ENCODE results near the gene PRKACG. TPM values are rescaled to one million over a fixed set of nuclear protein-coding genes. Genes with fewer than 3 reads are reported as not detected.

Gene PRKACG
- total RNA-seq, 1 donor from 2014 or later, result not detected

DNA sequence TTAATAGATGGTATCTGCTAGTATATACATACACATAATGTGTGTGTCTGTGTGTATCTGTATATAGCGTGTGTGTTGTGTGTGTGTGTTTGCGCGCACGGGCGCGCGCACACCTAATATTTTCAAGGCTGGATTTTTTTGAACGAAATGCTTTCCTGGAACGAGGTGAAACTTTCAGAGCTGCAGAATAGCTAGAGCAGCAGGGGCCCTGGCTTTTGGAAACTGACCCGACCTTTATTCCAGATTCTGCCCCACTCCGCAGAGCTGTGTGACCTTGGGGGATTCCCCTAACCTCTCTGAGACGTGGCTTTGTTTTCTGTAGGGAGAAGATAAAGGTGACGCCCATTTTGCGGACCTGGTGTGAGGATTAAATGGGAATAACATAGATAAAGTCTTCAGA, 22.4 kb upstream of the PRKACG start:
- Mint-ChIP-seq H3K4me3 (peak overlapping the region; percentile 98), H3K27me3 (no peaks in the 10 kb centered on the region), H3K9me3 (no peaks in the 10 kb centered on the region), H3K27ac (peak overlapping the region; percentile 93), H3K36me3 (ENCODE audit: low read depth) (peaks cover 10% of the 10 kb centered on the region), H3K4me1 (peaks cover 13% of the 10 kb centered on the region)
- peak; percentile 75 for DNase-seq
- intact Hi-C loops (cut with micrococcal nuclease), result loop anchor here (2.0 to 5.0 kb wide), 3 partner anchors 18 to 141 kb away; no protein-coding TSS in a partner anchor

DNA sequence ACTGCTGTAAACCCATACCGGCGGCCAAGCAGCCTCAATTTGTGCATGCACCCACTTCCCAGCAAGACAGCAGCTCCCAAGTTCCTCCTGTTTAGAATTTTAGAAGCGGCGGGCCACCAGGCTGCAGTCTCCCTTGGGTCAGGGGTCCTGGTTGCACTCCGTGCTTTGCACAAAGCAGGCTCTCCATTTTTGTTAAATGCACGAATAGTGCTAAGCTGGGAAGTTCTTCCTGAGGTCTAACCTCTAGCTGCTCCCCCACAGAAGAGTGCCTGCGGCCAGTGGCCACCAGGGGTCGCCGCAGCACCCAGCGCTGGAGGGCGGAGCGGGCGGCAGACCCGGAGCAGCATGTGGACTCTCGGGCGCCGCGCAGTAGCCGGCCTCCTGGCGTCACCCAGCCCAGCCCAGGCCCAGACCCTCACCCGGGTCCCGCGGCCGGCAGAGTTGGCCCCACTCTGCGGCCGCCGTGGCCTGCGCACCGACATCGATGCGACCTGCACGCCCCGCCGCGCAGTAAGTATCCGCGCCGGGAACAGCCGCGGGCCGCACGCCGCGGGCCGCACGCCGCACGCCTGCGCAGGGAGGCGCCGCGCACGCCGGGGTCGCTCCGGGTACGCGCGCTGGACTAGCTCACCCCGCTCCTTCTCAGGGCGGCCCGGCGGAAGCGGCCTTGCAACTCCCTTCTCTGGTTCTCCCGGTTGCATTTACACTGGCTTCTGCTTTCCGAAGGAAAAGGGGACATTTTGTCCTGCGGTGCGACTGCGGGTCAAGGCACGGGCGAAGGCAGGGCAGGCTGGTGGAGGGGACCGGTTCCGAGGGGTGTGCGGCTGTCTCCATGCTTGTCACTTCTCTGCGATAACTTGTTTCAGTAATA, 21.8 kb upstream of the PRKACG start, which contains the start of gene FXN:
FXN (plus strand) TSS at position 315 of the 871 bp plus-strand sequence; CDS start at position 346, 31 bp downstream.
- peak; percentile 96 for DNase-seq
- Mint-ChIP-seq H3K4me1 (peaks cover 17% of the 10 kb centered on the region), H3K4me3 (peak within 1 kb of the TSS; percentile 98), H3K27me3 (no peaks in the 10 kb centered on the region), H3K9me3 (no peaks in the 10 kb centered on the region), H3K36me3 (ENCODE audit: low read depth) (peaks cover 10% of the 10 kb centered on the region), H3K27ac (peak within 1 kb of the TSS; percentile 93)
- intact Hi-C loops (cut with micrococcal nuclease), result loop anchor here (1.0 to 5.0 kb wide), 5 partner anchors 8 to 157 kb away; no protein-coding TSS in a partner anchor

DNA sequence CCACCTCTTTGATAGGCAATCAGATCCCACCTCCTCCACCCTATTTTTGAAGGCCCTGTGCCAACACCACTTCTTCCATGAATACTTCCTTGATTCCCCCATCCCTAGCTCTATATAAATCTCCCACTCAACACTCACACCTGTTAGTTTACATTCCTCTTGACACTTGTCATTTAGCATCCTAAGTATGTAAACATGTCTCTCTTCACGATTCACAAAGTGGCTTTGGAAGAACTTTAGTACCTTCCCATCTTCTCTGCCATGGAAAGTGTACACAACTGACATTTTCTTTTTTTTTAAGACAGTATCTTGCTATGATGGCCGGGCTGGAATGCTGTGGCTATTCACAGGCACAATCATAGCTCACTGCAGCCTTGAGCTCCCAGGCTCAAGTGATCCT, 20.2 kb upstream of the PRKACG start:
- H3K36me3 Mint-ChIP-seq (ENCODE audit: low read depth), result peaks cover 8% of the 10 kb centered on the region
- peaks cover 28% of the 10 kb centered on the region for H3K4me1 Mint-ChIP-seq
- DNase-seq, result no peak
- H3K27me3 Mint-ChIP-seq, result no peaks in the 10 kb centered on the region
- H3K4me3 Mint-ChIP-seq, result no peak overlapping the region
- no peaks in the 10 kb centered on the region for H3K9me3 Mint-ChIP-seq
- no peak overlapping the region for H3K27ac Mint-ChIP-seq
- intact Hi-C loops (cut with micrococcal nuclease), result loop anchor here (2.0 kb wide), 1 partner anchor 159 kb away; no protein-coding TSS in a partner anchor

DNA sequence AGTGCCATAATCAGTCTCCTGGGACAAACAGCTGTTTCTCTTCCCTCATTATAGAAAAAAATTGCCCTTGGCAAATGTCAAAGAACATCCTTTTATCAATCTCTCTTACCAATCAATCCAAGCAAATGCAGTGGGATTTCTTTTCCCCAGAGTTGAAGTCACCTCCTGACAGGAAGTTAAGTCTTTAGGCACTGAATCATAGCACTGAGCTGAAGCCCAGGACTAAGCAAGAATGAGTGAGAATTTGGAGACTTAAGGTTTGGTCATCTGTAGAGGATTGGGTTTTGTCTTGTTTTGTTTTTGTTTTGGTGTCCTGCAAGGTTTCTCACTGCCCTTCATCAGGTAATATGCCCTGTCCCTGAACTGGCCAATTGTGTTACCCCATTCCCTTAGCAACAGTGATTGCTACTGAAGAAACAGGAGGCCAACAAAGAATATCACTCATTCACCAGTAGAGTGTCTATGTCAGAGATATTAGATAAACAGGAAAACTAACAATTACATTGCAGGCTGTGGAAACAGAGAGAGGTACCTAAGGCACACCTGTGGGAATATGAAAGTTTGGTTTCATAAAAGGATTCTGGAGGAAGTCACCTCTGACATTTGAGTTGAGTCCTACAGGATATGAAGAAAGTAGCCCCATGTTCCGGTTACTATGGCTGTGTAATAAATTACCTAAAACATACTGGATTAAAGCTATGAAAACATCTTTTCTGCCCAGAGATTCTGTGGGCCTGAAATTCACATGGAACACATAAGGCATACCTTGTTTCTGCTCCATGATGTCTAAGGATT, 17.1 kb upstream of the PRKACG start:
- Mint-ChIP-seq H3K9me3 (no peaks in the 10 kb centered on the region), H3K36me3 (ENCODE audit: low read depth) (peaks cover 2% of the 10 kb centered on the region), H3K4me3 (no peak overlapping the region), H3K27me3 (no peaks in the 10 kb centered on the region), H3K4me1 (peaks cover 40% of the 10 kb centered on the region), H3K27ac (no peak overlapping the region)
- intact Hi-C loops (cut with micrococcal nuclease), result no loop called here
- DNase-seq, result no peak

DNA sequence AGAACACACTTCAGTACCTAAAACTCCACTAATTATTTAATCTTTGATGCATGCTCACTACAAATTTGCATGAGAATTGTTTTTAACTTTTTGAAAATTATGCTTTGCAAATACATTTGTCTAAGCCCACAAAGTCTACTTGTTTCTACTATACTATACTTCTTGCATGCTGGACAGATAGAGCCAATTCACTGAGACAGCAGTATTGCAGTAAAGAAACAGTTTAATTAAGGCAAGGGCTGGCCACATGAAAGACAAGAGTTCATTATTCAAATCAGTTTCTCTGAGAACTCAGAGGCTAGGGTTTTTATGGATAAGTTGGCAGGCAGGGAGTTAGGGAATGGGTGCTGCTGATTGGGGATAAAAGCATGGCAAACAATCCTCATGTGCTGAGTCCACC, 15.6 kb upstream of the PRKACG start:
- H3K4me1 Mint-ChIP-seq, result peaks cover 38% of the 10 kb centered on the region
- H3K4me3 Mint-ChIP-seq, result no peak overlapping the region

DNA sequence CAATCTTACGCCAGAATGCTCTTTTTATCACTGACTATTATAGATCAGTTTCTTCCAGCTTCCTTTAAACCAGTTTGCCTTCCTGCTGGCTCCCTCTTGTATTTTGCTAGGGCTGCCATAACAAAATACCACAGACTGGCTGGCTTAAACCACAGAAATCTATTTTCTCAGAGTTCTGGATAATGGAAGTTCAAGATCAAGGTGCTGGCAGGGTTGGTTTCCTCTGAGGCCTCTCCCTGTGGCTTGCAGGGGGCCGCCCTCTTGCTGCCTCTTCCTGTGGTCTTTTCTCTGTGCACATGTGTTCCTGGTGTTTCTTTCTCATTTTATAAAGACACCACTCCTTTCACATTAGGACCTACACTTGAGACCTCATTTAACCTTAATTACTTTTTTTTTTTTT, 14.8 kb upstream of the PRKACG start:
- Mint-ChIP-seq H3K4me3 (peak overlapping the region; percentile 32), H3K27me3 (peaks cover 2% of the 10 kb centered on the region), H3K9me3 (no peaks in the 10 kb centered on the region), H3K4me1 (peaks cover 40% of the 10 kb centered on the region), H3K36me3 (ENCODE audit: low read depth) (no peaks in the 10 kb centered on the region), H3K27ac (peak overlapping the region; percentile 75)
- intact Hi-C loops (cut with micrococcal nuclease), result loop anchor here (2.0 to 10.0 kb wide), 3 partner anchors 74 to 246 kb away; a partner anchor contains a TSS
- peak; percentile 89 for DNase-seq

More for the DNA sequence above, 15.6 kb upstream of the PRKACG start:
- Mint-ChIP-seq H3K36me3 (ENCODE audit: low read depth) (no peaks in the 10 kb centered on the region), H3K27ac (no peak overlapping the region), H3K27me3 (no peaks in the 10 kb centered on the region), H3K9me3 (no peaks in the 10 kb centered on the region)
- intact Hi-C loops (cut with micrococcal nuclease), result loop anchor here (2.0 to 10.0 kb wide), 3 partner anchors 75 to 247 kb away; a partner anchor contains a TSS
- DNase-seq, result no peak

DNA sequence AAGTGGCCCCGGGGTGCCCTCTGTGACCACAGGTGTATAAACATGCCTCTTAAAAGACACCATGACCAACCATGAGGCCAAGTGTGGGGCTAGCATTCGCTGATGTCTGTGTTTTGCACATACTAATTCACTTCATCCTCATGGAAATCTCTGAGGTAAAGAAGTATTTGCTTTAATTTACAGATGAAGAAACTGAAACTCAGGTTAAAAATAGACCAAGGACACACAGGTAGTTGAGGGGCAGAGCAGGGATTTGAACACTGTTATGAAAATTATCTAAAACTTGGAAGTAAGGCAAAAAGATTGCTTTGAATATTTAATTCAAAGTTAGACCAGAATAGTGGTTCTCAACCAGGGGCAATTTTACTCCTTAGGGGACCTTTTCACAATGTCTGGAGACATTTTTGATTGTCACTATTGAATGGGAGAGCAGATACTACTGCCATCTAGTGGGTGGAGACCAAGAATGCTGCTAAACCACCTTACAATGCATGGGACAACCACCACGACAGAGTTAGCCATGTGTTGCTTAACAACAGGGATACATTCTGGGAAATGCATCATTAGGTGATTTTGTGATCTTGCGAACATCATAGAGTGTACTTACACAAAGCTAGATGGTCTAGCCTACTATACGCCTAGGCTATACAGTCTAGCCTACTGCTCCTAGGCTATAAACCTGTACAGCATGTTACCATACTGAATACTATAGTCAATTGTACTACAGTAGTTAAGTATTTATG, 13.6 kb upstream of the PRKACG start:
- Mint-ChIP-seq H3K4me1 (peaks cover 44% of the 10 kb centered on the region), H3K27me3 (peaks cover 2% of the 10 kb centered on the region), H3K9me3 (no peaks in the 10 kb centered on the region), H3K4me3 (no peak overlapping the region), H3K27ac (no peak overlapping the region), H3K36me3 (ENCODE audit: low read depth) (no peaks in the 10 kb centered on the region)
- intact Hi-C loops (cut with micrococcal nuclease), result loop anchor here (1.0 to 10.0 kb wide), 8 partner anchors 8 to 443 kb away; partner anchors contain the start of gene FXN
- peak; percentile 84 for DNase-seq

DNA sequence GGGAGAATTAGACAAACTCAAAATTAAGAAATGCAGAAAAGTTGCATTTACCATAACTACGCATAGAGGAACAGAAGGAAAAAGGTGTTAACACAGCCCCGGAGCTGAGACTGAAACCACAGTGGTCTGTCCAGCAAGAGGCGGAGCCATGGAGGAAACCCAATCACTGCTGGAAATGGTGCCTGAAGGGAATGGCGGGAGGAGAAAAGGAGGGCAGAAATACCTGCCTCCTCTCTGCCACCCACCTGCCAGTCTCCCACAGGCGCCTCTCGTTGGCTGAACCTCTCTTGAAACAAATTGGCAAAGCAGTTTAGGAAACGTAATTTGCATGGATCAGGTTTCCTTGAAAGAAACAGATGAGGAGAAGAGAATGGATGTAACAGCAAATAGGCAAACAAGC, 9.7 kb upstream of the PRKACG start:
- H3K36me3 Mint-ChIP-seq (ENCODE audit: low read depth), result no peaks in the 10 kb centered on the region
- H3K4me3 Mint-ChIP-seq, result no peak overlapping the region
- DNase-seq, result no peak
- peaks cover 2% of the 10 kb centered on the region for H3K27me3 Mint-ChIP-seq
- intact Hi-C loops (cut with micrococcal nuclease), result loop anchor here (10.0 kb wide), 1 partner anchor 219 kb away; no protein-coding TSS in a partner anchor
- H3K9me3 Mint-ChIP-seq, result no peaks in the 10 kb centered on the region
- H3K4me1 Mint-ChIP-seq, result peaks cover 44% of the 10 kb centered on the region
- H3K27ac Mint-ChIP-seq, result no peak overlapping the region

DNA sequence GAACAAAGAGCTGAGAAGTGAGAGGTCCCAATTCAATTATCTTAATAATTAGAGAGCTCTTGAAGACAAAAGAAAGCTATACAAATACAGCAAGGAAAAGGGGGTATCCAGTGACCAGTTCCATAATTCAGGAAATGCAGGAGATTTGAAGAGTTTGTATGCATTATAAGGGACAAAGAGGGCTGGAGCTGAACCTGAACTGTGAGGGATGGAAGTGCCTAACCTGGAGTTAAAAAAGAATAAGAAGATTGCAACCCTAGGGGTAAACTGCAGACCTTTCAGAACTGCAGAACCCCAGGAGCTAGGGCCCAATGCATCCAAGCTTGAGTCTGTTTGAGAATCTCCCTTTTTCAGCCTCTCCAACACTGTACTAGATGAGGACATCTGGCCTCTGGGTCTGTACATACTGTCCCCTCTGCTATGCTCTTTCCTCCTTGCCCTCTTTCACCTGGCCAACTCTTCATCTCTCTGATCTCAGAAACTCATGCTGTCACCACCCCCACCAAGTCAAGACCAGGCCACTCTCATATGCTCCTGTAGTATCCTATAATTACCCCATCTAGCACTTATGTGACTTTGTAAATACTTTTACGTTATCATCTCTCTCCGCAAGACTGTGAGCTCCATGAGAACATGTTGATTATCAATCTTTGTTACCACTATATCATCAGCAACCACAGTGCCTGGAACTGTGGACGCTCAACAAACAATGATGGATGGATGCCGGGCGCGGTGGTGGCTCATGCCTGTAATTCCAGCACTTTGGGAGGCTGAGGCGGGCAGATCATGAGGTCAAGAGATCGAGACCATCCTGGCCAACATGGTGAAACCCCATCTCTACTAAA, 6.6 kb upstream of the PRKACG start:
- H3K27me3 Mint-ChIP-seq, result peaks cover 13% of the 10 kb centered on the region
- DNase-seq, result no peak
- peaks cover 34% of the 10 kb centered on the region for H3K4me1 Mint-ChIP-seq
- peak overlapping the region; percentile 53 for H3K4me3 Mint-ChIP-seq
- no peak overlapping the region for H3K27ac Mint-ChIP-seq
- H3K36me3 Mint-ChIP-seq (ENCODE audit: low read depth), result no peaks in the 10 kb centered on the region
- intact Hi-C loops (cut with micrococcal nuclease), result loop anchor here (10.0 kb wide), 1 partner anchor 216 kb away; no protein-coding TSS in a partner anchor
- H3K9me3 Mint-ChIP-seq, result no peaks in the 10 kb centered on the region

DNA sequence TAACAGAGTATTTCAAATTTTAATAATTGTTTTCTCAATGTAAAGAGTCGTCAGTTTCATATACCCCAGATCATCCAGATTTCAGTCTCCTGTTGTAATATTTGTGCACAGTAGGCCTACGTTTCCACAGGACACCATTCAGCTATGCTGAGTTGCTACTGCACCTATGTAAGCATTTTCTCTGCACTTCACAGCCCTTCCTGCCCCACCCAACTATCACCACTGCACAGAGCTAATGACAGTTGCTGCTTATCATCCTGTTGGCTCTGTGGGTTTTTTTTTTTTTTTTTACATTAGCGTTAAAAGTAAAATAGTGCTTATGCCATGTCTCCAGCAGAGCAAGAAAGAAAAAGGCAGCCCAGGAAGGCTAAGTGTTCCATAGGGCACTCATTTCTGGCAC, 5.9 kb upstream of the PRKACG start:
- H3K27me3 Mint-ChIP-seq, result peaks cover 15% of the 10 kb centered on the region
- no peaks in the 10 kb centered on the region for H3K9me3 Mint-ChIP-seq
- peaks cover 36% of the 10 kb centered on the region for H3K4me1 Mint-ChIP-seq
- peak; percentile 83 for DNase-seq
- peak overlapping the region; percentile 16 for H3K27ac Mint-ChIP-seq
- H3K36me3 Mint-ChIP-seq (ENCODE audit: low read depth), result no peaks in the 10 kb centered on the region
- peak overlapping the region; percentile 53 for H3K4me3 Mint-ChIP-seq
- intact Hi-C loops (cut with micrococcal nuclease), result loop anchor here (10.0 kb wide), 1 partner anchor 215 kb away; no protein-coding TSS in a partner anchor

DNA sequence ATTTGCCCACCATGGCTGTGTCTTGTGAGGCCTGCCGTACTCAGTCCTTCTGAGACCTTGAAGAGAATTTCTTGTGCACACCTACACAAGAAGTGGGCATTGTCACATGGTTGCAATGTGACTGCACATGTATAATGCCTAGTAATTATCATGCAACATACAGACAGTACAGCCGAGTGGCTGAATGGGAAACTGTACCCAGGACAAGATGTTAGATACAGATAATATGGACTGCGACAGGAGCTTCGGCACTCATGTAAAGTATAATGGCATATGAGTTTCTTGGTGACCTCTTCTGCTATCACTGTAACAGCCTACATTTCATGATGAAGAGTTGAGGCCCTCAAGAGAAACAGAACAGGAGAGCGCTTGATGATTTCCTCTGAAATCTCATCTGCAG, 4.8 kb upstream of the PRKACG start:
- H3K4me3 Mint-ChIP-seq, result no peak overlapping the region
- intact Hi-C loops (cut with micrococcal nuclease), result no loop called here
- peaks cover 31% of the 10 kb centered on the region for H3K4me1 Mint-ChIP-seq
- H3K9me3 Mint-ChIP-seq, result no peaks in the 10 kb centered on the region
- H3K27ac Mint-ChIP-seq, result no peak overlapping the region
- H3K36me3 Mint-ChIP-seq (ENCODE audit: low read depth), result no peaks in the 10 kb centered on the region
- H3K27me3 Mint-ChIP-seq, result peaks cover 15% of the 10 kb centered on the region
- DNase-seq, result no peak

DNA sequence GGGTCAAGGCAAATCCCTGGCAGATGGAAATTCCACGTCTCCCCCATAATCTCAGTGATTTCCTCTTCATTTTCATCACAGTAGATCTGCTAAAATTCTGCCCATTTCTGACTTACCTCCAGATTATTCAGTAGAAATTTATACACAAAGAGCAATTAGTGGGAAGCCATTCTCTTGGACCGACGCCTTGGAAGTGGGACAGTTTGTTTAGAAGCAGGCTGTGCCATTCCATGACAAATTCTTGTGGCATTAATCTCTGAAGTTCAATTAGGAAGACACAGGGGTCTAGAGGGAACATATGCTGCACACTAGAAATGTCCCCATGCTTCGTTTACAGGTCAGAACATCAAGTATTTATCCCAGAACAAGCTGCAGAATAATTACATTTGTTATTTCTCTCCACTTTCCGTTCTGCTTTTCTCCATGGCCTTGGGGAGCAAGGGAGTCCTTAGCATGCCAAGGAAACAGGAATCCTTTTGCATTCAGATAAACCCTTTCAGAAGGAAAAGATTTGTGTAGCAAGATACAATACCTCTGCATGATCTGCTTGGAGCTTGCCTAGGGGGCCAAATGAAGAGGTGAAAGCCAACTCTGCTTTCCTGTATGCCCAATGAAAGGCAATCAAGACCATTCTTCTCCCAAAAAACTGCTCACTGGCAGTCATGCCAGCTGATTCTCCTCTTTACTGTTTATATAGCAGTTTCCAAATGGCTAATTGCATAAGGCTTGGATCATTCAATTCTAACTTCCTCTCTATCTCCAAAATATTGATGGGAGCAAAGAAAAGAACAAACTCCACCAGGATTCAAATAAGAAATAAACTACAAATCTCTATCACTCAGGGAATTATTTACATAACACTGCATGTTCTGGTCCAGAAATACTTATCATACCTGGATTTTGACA, 2.5 kb upstream of the PRKACG start:
- H3K9me3 Mint-ChIP-seq, result no peaks in the 10 kb centered on the region
- H3K27ac Mint-ChIP-seq, result no peak overlapping the region
- no peak overlapping the region for H3K4me3 Mint-ChIP-seq
- DNase-seq, result no peak
- no peaks in the 10 kb centered on the region for H3K36me3 Mint-ChIP-seq (ENCODE audit: low read depth)
- peaks cover 34% of the 10 kb centered on the region for H3K4me1 Mint-ChIP-seq
- peaks cover 22% of the 10 kb centered on the region for H3K27me3 Mint-ChIP-seq
- intact Hi-C loops (cut with micrococcal nuclease), result no loop called here
